GM18520 (cell line): Measurements from ENCODE around the gene ATP6V1C2.
"Not testable (repeated sequence)": the region's sequence is repeated elsewhere in the genome, so short reads cannot be mapped to it uniquely, and the experiment has no call there.

Experiments used
- ATAC-seq: cut with Tn5 transposase; IDR thresholded peaks from one replicate; pipeline ENCODE4 v1.9.1; 2021; ENCODE audit not compliant: unreplicated experiment

Gene ATP6V1C2

GRCh38 chr2:10783421-10783820 is 62.0 kb downstream of the ATP6V1C2 start:
- no peak for ATAC-seq

GRCh38 chr2:10784719-10785118 is 63.3 kb downstream of the ATP6V1C2 start:
- no peak for ATAC-seq

GRCh38 chr2:10785260-10785659 is 63.8 kb downstream of the ATP6V1C2 start:
- no peak for ATAC-seq

- no peak for ATAC-seq
These were observed 65.0 kb downstream of the ATP6V1C2 start for GRCh38 chr2:10786240-10786982.

- ATAC-seq = no peak
These were observed 65.9 kb downstream of the ATP6V1C2 start for GRCh38 chr2:10787176-10787968.

- no peak for ATAC-seq
These were observed 67.4 kb downstream of the ATP6V1C2 start for GRCh38 chr2:10788855-10789254.

GRCh38 chr2:10790228-10790973 is 69.0 kb downstream of the ATP6V1C2 start:
- ATAC-seq = peak; percentile 77

- peak; percentile 44 for ATAC-seq
These were observed 70.7 kb downstream of the ATP6V1C2 start for GRCh38 chr2:10792001-10792634.

GRCh38 chr2:10792660-10793400 is 71.4 kb downstream of the ATP6V1C2 start:
- ATAC-seq = no peak

- ATAC-seq = no peak
These were observed 72.4 kb downstream of the ATP6V1C2 start for GRCh38 chr2:10793816-10794215.

GRCh38 chr2:10794876-10795275 is 73.4 kb downstream of the ATP6V1C2 start:
- no peak for ATAC-seq

- no peak for ATAC-seq
These were observed 74.1 kb downstream of the ATP6V1C2 start for GRCh38 chr2:10795508-10796046.

- no peak for ATAC-seq
These were observed 75.3 kb downstream of the ATP6V1C2 start for GRCh38 chr2:10796703-10797102.

GRCh38 chr2:10798783-10799182 is 77.4 kb downstream of the ATP6V1C2 start:
- ATAC-seq = no peak

- ATAC-seq = no peak
These were observed 78.7 kb downstream of the ATP6V1C2 start for GRCh38 chr2:10800163-10800562.

- no peak for ATAC-seq
These were observed 81.2 kb downstream of the ATP6V1C2 start for GRCh38 chr2:10802657-10803056.

- not testable (repeated sequence) for ATAC-seq
These were observed 84.6 kb downstream of the ATP6V1C2 start for GRCh38 chr2:10805990-10806389.

GRCh38 chr2:10806543-10806942 is 85.1 kb downstream of the ATP6V1C2 start:
- ATAC-seq = no peak

- peak; percentile 34 for ATAC-seq
These were observed 89.1 kb downstream of the ATP6V1C2 start for GRCh38 chr2:10810202-10811161.
